ENCODE results near the gene E2F4. TPM values are rescaled to one million over a fixed set of nuclear protein-coding genes. Genes with fewer than 3 reads are reported as not detected.

E2F4 gene
- total and polyA plus RNA-seq, 10 donors, result 40.8 to 134 (median 68.7) TPM

GRCh38 chr16:67146523-67147357 lies 45.2 kb upstream of the E2F4 start:
- 72 to 93% (median 88%) methylated on average over 6 to 7 of the region's 7 CpGs for WGBS, 5 donors
- Histone ChIP-seq H3K4me1 (peaks cover 5 to 27% (median 21%) of the 10 kb centered on the region in 6 donors), H3K9me3 (no peaks in the 10 kb centered on the region), H3K27ac (no peak overlapping the region), H3K27me3 (replicated peaks in 1 of 7) (peaks cover 0 to 32% (median 23%) of the 10 kb centered on the region in 7 donors), H3K4me3 (no peak overlapping the region), H3K36me3 (peaks cover 0 to 80% (median 70%) of the 10 kb centered on the region in 6 donors)
- no peak for TF ChIP-seq POLR2A (IDR thresholded peaks at IDR 0.05)
- no peak for TF ChIP-seq POLR2AphosphoS5 (IDR thresholded peaks at IDR 0.05)
- TF ChIP-seq CTCF (IDR thresholded peaks at IDR 0.05 in 8 of 11, conservative IDR thresholded peaks at IDR 0.05 in 3 of 11), result no peak
- peak; percentile 19 for DNase-seq
- intact Hi-C loops (cut with DNase I; ENCODE audit: low total_unique reads), result no loop called here

GRCh38 chr16:67147437-67148140 lies 44.4 kb upstream of the E2F4 start:
- Histone ChIP-seq H3K4me1 (peaks cover 5 to 28% (median 21%) of the 10 kb centered on the region in 6 donors), H3K4me3 (no peak overlapping the region), H3K9me3 (no peaks in the 10 kb centered on the region), H3K27ac (no peak overlapping the region), H3K36me3 (peaks cover 0 to 71% (median 61%) of the 10 kb centered on the region in 6 donors), H3K27me3 (replicated peaks in 1 of 7) (peaks cover 0 to 36% (median 23%) of the 10 kb centered on the region in 7 donors)
- peak; percentile 41 for DNase-seq
- no peak for TF ChIP-seq CTCF (IDR thresholded peaks at IDR 0.05 in 8 of 11, conservative IDR thresholded peaks at IDR 0.05 in 3 of 11)
- no peak for TF ChIP-seq POLR2A (IDR thresholded peaks at IDR 0.05)
- TF ChIP-seq POLR2AphosphoS5 (IDR thresholded peaks at IDR 0.05), result no peak
- intact Hi-C loops (cut with DNase I; ENCODE audit: low total_unique reads), result no loop called here
- WGBS, 5 donors, result 85 to 97% (median 91%) methylated on average over 4 of the region's 4 CpGs

DNA sequence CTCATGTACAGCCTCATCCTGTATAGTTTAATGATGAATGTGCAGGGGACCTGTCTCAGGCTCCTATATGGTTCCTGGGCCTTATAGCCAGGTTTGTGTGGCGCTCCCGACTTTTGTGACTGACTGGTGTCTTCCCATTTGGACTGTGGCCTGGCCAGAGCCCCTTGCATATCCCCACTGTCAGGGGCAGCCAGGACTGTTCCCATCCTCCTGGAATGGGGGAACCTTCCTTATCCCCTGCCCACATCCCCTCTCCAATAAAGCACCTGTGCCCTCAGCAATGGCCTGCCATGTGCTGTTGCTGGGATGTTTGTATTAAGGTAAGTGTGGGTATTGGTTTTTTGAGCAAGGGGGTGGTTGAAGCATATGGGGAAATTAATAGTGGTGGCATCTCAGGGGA lies 43.7 kb upstream of the E2F4 start:
- no peak overlapping the region for H3K4me3 ChIP-seq
- 88 to 98% (median 96%) methylated on average over 2 of the region's 2 CpGs for WGBS, 5 donors
- no peaks in the 10 kb centered on the region for H3K9me3 ChIP-seq
- peaks cover 5 to 28% (median 21%) of the 10 kb centered on the region in 6 donors for H3K4me1 ChIP-seq
- H3K27ac ChIP-seq, result no peak overlapping the region
- TF ChIP-seq CTCF (IDR thresholded peaks at IDR 0.05 in 8 of 11, conservative IDR thresholded peaks at IDR 0.05 in 3 of 11) (no peak), POLR2A (IDR thresholded peaks at IDR 0.05) (no peak), POLR2AphosphoS5 (IDR thresholded peaks at IDR 0.05) (no peak)
- H3K36me3 ChIP-seq, result peaks cover 0 to 65% (median 55%) of the 10 kb centered on the region in 6 donors
- peaks cover 0 to 36% (median 23%) of the 10 kb centered on the region in 7 donors for H3K27me3 ChIP-seq (replicated peaks in 1 of 7)
- peak; percentile 18 for DNase-seq
- intact Hi-C loops (cut with DNase I; ENCODE audit: low total_unique reads), result no loop called here

All from spleen (tissue), 11 donors.